DND-41 (cell line): ENCODE data around the gene SPEM2.

Experiments
- EZH2 ChIP-seq: IDR thresholded peaks from 3 replicates; pipeline ENCODE4 v1.6.1; 2012; ENCODE audit warnings: borderline replicate concordance, low read depth, mild to moderate bottlenecking, moderate library complexity, low read length, inconsistent platforms; ENCODE audit not compliant: severe bottlenecking
- TF ChIP-seq, protein P1 (sequence below): IDR thresholded peaks from 2 replicates; pipeline ENCODE4 v1.5.1; 2012; ENCODE audit warnings: borderline replicate concordance, low read length, moderate library complexity, mild to moderate bottlenecking; ENCODE audit not compliant: poor library complexity, severe bottlenecking; ENCODE audit errors: extremely low read depth

DNA sequence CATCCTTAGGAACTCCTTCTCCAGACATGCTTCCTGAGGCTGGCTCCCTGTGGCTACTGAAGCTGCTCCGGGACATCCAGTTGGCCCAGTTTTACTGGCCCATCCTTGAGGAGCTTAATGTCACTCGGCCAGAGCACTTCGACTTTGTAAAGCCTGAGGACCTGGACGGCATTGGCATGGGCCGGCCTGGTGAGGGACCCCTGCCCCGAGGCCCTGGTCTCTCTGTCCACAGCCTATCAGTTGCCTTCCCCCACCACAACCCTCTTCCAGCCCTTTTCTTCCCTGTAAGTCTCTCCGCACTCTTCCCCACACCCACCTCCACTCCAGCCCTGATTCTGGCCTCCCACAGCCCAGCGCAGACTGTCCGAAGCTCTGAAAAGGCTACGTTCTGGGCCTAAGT, 42.5 kb upstream of the SPEM2 start:
- TF ChIP-seq, protein P1, sequence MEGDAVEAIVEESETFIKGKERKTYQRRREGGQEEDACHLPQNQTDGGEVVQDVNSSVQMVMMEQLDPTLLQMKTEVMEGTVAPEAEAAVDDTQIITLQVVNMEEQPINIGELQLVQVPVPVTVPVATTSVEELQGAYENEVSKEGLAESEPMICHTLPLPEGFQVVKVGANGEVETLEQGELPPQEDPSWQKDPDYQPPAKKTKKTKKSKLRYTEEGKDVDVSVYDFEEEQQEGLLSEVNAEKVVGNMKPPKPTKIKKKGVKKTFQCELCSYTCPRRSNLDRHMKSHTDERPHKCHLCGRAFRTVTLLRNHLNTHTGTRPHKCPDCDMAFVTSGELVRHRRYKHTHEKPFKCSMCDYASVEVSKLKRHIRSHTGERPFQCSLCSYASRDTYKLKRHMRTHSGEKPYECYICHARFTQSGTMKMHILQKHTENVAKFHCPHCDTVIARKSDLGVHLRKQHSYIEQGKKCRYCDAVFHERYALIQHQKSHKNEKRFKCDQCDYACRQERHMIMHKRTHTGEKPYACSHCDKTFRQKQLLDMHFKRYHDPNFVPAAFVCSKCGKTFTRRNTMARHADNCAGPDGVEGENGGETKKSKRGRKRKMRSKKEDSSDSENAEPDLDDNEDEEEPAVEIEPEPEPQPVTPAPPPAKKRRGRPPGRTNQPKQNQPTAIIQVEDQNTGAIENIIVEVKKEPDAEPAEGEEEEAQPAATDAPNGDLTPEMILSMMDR = no peak
- TF ChIP-seq EZH2 = no peak
